B cell (primary cell): Measurements from ENCODE around the gene PRKCZ.

ENCODE experiments used
- EZH2 ChIP-seq: IDR thresholded peaks from 2 replicates; pipeline ENCODE4 v1.6.1; 2012; ENCODE audit warnings: borderline replicate concordance, low read depth, mild to moderate bottlenecking, moderate library complexity, low read length; ENCODE audit not compliant: insufficient read depth, poor library complexity, severe bottlenecking
- TF ChIP-seq, protein P1 (sequence below): fragments of 200-600 bp; IDR thresholded peaks from one replicate; pipeline ENCODE4 v1.8.0; 2022; ENCODE audit warnings: antibody characterized with exemption, mild to moderate bottlenecking

DNA sequence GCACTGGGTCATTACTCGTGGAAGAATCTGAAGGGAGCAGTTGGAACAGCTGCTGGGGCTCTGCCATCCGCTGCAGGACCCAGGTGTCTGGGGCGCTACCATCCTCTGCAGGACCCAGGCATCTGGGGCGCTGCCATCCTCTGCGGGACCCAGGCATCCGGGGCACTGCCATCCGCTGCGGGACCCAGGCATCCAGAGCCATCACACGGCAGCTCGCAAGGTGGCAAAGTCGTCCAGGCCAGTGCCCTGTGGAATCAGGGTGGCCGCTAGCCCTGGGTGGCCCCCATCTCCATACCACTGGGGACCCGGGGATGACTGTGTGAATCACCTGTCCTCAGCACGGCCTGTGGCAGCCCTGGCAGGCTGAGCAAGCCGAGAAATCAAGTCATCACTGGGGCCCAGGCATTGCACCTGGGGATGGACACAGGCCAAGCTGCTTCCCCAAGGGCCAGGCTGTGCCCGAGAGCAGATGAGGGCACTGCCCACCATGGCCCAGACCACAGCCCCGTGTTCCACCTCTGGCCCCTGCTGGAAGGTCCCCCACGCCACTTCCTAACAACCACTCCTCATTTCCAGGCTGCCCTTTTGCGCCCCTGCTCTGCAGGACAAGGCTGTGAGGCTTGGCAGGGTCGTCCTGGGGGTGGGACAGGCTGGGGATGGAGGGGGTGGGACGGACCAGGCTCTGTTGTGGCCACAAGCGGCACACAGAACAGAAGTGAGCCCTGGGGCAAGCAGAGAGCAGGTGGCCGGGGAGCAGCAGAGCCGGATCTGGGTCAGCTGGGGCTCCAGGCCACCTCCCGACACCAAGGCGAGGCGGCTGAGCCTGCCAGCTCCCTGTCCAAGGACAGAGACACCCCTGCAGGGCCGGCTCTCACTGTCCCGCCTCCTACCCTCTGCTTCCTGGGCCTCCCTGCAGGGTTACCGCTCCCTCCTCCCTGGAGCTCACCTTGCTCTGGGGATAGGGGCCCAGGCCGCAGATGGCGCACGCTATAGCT is 18.4 kb upstream of the PRKCZ start:
- TF ChIP-seq, protein P1, sequence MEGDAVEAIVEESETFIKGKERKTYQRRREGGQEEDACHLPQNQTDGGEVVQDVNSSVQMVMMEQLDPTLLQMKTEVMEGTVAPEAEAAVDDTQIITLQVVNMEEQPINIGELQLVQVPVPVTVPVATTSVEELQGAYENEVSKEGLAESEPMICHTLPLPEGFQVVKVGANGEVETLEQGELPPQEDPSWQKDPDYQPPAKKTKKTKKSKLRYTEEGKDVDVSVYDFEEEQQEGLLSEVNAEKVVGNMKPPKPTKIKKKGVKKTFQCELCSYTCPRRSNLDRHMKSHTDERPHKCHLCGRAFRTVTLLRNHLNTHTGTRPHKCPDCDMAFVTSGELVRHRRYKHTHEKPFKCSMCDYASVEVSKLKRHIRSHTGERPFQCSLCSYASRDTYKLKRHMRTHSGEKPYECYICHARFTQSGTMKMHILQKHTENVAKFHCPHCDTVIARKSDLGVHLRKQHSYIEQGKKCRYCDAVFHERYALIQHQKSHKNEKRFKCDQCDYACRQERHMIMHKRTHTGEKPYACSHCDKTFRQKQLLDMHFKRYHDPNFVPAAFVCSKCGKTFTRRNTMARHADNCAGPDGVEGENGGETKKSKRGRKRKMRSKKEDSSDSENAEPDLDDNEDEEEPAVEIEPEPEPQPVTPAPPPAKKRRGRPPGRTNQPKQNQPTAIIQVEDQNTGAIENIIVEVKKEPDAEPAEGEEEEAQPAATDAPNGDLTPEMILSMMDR, result no peak
- no peak for TF ChIP-seq EZH2
